ENCODE data around the gene CKAP2L.

Gene CKAP2L

GRCh38 chr2:112791693-112792230, 27.4 kb upstream of the CKAP2L start:
- DNase-seq (ENCODE audit: low read depth in 2 of 2) = no peak

- no peak for DNase-seq (ENCODE audit: low read depth in 2 of 2)
Observed at GRCh38 chr2:112791019-112791418, 26.6 kb upstream of the CKAP2L start.

- DNase-seq (ENCODE audit: low read depth in 2 of 2) = no peak
Observed at GRCh38 chr2:112790305-112790704, 25.9 kb upstream of the CKAP2L start.

- no peak for DNase-seq (ENCODE audit: low read depth in 2 of 2)
Observed at GRCh38 chr2:112789186-112789585, 24.8 kb upstream of the CKAP2L start.

- DNase-seq (ENCODE audit: low read depth in 2 of 2) = no peak
Observed at GRCh38 chr2:112788653-112789052, 24.2 kb upstream of the CKAP2L start.

DNA sequence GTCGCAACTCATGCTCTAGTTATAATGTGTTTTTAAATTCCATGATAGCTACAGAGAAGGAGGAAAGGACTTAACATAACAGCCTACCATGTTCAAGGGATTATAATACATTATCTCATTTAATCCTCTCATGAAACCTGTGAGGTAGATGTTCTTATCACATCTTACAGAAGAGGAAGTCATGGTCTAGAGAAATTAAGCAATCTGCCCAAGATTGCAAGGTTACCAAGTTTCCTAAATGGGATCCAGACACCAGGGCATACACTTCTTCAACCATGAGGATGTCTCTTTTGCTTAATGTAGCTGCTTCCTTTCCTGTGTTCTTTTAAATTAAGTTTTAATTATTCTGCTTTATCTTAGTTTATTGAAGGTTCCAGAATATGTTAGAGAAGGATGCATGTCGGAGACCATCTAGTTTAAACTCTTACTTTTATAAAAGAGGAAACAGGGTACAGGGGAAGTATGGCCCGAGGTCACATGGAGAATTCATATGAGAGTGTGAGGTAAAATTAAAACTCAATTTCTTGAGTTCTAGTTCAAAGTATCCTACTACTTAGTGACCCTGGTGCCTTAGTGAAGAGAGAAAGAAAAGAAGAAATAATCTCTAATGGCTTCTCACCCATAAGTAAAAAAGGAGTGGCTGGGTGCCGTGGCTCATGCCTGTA, 23.5 kb upstream of the CKAP2L start:
- no peak for DNase-seq (ENCODE audit: low read depth in 2 of 2)

DNA sequence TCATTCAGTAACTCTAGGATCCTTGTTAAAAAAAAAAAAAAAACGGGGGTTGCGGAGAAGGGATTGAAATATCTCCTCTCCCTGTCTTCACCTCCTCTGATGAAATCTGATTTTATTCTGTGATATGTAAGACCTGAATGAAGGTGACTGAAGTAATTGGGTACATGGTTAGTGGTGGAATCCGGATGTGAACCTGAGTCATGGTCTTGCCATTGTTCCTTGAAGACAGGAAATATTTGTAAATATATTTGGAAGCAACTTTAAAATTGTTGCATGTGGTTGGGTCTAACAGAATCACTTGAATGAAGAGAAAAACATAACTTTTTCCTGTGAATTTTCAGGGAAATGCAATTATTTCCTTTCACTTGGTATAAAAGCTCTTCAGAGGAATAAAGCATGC, 22.9 kb upstream of the CKAP2L start:
- DNase-seq (ENCODE audit: low read depth in 2 of 2) = no peak

DNA sequence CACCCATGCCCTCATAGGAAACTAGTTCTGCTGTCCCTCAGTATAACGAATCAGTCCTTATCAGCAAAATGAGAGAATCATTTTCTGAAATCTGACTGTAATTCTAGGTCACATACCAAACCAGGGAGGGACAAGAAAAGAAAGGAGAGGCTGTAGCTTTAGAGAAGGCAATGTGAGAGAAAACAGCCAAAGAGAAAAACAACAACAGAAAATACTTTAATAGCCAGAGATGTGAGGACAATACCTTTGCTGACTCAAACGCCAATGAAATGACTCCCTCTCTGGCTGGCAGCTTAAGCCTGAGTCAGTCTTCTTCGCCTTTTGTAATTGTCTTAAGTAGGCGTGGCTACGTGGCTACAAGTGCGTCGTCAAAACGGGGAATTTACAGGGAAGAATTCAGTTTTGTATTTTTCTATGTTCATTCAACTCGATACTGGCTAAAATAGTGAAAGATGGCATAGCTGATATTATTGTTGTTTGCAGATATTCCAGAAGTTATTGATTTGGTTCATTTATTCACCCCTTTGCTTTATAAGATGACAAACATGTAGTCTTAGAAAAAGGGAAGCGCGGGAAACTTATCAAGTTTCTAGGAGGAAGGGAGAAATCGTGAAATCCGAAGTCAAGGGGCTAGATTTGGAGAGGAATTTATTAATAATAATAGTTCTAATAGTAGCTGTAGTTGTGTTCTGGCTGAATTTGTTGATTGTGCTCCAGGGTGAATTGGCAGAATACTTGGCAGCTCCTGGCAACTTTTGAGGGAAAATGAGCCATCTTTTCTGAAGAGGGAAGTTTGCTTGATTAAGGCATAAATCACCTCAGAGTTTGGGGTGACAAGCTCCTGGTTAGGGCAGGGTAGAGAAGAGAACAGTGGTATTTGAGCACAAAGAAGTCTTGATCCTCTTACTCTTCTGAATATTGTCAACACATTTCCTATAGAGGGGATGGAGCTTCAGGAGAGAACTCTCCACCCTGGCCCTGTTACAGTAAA, 20.1 kb upstream of the CKAP2L start, which contains the start of gene IL1A:
Gene IL1A (minus strand): TSS at position 295 of the 991 bp plus-strand sequence. CDS start 723 bp downstream, outside the sequence.
- DNase-seq (ENCODE audit: low read depth in 2 of 2) = no peak

GRCh38 chr2:112783187-112783714, 18.8 kb upstream of the CKAP2L start:
- no peak for DNase-seq (ENCODE audit: low read depth in 2 of 2)

- DNase-seq (ENCODE audit: low read depth in 2 of 2) = no peak
Observed at GRCh38 chr2:112782234-112782799, 17.9 kb upstream of the CKAP2L start.

- DNase-seq (ENCODE audit: low read depth in 2 of 2) = no peak
Observed at GRCh38 chr2:112779598-112779997, 15.2 kb upstream of the CKAP2L start.

DNA sequence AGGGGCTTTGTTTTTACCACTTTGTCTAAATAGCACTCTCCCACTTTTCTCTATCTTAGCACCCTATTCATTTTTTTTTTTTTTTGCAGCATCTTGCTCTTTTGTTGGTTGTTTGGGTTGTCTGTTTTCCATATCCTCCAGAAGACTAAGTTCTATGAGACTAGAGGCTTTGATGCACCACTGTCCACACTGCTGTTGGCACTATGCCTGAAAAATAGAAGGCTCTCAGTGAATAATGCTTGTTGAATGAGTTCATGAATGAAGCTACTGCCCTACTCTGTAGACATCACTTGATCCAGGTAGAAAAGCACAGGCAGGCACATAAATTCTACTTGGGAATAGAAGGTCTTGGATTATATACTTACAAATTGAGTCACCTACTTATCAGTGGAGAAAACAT, 12.6 kb upstream of the CKAP2L start:
- no peak for DNase-seq (ENCODE audit: low read depth in 2 of 2)

DNA sequence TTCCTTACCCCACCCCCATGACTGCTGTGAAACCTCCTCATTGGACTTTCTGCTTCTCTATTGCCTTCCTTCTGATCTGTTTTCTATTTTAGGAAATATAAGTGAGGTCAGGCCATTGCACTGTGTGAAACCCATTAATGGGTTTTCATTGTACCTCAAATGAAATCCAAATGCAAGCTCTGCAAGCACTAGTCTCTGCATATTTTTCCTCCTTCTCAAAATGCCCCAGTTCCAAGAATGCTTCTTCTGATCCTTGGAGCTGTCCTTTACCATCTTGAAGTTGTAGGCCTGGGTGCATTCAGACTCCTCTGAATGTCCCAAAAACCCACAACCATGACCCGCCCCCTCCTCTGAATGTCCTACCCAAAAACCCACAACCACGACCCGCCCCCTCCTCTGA, 11.7 kb upstream of the CKAP2L start:
- no peak for DNase-seq (ENCODE audit: low read depth in 2 of 2)

DNA sequence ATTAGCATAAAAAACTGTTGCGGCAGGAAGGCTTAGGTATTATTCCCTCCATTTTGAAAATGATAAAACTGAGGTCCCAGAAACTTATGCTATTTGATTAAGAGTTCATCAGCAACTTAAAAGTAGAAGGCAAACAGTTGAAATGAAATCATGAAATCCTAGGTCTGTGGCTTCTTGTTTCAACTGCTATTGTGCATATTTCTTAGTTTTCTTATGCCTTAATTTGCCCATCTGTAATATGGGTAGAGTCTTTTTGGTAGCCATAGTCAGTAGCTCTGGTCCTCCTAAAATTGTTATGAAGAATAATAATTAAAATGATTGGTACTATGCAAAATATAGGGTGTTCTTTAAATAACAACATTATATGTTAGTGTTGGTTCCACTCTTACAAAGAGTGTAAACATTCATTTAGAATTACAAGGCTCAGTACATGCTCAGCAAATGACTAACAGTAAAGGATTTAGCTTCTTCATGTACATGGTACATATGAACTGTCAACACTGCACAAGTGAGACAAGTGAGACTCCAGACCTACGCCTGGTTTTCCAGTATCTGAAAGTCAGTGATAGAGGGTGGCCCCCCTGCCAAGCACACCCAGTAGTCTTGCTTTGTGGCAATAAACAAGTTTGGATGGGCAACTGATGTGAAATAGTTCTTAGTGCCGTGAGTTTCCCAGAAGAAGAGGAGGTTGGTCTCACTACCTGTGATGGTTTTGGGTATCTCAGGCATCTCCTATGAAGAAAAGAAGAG, 10.3 kb upstream of the CKAP2L start:
- DNase-seq (ENCODE audit: low read depth in 2 of 2) = no peak

DNA sequence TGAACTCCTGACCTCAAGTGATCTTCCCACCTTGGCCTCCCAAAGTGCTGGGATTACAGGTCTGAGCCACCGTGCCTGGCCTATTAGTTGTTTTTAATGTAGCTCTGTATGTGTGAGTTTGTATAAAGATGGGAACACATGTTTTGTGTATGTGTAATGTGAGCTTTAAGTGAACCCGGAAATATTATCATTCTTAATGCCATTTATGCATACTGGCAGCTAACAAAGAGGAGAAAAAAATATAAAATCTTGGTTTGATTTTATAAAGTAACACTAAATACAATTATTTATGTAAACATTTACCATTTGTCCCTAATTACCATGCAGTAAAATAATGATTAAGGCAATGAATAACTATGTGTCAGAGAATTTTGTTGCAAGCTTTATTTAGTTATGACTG, 9.1 kb upstream of the CKAP2L start:
- DNase-seq (ENCODE audit: low read depth in 2 of 2) = no peak

- DNase-seq (ENCODE audit: low read depth in 2 of 2) = no peak
Observed at GRCh38 chr2:112772911-112773475, 8.6 kb upstream of the CKAP2L start.

DNA sequence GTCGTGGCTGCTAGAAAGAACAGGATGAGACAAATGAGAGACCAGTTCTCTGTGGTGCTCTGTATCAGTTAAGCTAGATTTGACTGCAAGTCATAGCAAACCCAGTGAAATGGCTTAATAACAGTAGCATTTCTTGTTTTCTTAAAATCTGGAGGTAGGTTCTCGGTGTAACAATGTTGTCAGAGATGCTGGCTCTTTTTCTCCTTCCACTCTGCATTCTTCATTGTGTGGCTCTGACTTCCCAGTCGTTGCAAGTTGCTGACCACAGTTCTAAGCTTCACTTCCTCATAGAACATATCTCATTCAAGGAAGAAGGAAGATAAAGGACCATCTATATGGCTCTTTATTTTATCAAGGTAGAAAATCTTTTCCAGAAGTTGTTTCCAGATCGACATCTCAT, 7.9 kb upstream of the CKAP2L start:
- DNase-seq (ENCODE audit: low read depth in 2 of 2) = no peak

- no peak for DNase-seq (ENCODE audit: low read depth in 2 of 2)
Observed at GRCh38 chr2:112768432-112768831, 4.0 kb upstream of the CKAP2L start.

GRCh38 chr2:112767693-112768330, 3.4 kb upstream of the CKAP2L start:
- no peak for DNase-seq (ENCODE audit: low read depth in 2 of 2)

GRCh38 chr2:112765251-112765650, 842 bp upstream of the CKAP2L start:
- no peak for DNase-seq (ENCODE audit: low read depth in 2 of 2)
